A549 (cell line): ENCODE data around the gene LAMTOR2.

Experiments used
- HOXB13 ChIP-seq: fragments of 250-450 bp; sonication (Bioruptor Pico); IDR thresholded peaks from 2 replicates; pipeline ENCODE4 v1.5.0; 2020; ENCODE audit warnings: low read depth, mild to moderate bottlenecking, moderate library complexity
- POLR2A ChIP-seq: IDR thresholded peaks from 2 replicates; pipeline ENCODE4 v1.6.1; 2012; ENCODE audit warnings: mild to moderate bottlenecking, low read length
- RNF2 ChIP-seq: fragments of 200-600 bp; sonication (generic); IDR thresholded peaks from 2 replicates; pipeline ENCODE4 v1.6.1; 2016; ENCODE audit warnings: low read depth, mild to moderate bottlenecking, antibody characterized with exemption, moderate library complexity, borderline replicate concordance
- TF ChIP-seq, protein P1 (sequence below): fragments of >200 bp; sonication (Bioruptor Twin); formaldehyde crosslinking; IDR thresholded peaks from 3 replicates; pipeline ENCODE4 v1.5.1; 2016

DNA sequence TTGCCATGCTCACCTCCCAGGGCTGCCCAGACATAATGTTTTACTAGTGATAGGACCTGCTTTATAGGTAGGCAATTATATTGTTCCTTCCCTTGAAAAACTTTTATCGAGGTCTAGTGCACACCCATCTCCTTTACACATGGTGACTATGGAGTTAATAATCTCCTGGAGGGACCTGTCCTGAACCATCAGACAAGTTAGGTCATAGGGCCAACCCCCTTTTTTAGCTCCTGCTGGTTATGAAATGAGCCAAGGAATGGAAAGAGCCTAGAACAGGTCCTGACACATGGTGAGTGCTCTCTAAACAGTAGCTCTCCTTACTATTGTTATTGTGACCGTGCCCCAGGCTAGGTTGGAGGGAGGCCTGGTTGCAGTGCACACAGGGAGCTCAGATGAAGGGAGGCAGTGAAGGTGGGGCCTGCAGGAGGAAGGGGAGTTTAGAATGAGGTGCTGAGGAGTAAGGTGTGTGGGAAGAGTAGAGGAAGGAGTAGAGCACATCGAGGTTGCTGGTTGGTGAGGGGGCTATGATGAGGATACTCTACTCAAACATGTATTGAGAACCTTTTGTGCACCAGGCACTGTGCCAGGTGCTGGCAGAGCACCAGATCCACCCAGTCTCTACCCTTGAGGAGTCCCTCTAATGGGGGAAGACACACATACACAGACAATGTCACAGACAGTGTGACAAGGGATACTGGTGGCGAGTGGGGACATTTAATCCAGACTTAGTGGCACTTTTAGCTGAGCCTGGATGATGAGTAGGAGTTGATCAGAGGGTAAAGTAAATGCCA lies 45.8 kb downstream of the LAMTOR2 start:
- TF ChIP-seq HOXB13 (CRISPR knock-in tag) = no peak
- TF ChIP-seq, protein P1, sequence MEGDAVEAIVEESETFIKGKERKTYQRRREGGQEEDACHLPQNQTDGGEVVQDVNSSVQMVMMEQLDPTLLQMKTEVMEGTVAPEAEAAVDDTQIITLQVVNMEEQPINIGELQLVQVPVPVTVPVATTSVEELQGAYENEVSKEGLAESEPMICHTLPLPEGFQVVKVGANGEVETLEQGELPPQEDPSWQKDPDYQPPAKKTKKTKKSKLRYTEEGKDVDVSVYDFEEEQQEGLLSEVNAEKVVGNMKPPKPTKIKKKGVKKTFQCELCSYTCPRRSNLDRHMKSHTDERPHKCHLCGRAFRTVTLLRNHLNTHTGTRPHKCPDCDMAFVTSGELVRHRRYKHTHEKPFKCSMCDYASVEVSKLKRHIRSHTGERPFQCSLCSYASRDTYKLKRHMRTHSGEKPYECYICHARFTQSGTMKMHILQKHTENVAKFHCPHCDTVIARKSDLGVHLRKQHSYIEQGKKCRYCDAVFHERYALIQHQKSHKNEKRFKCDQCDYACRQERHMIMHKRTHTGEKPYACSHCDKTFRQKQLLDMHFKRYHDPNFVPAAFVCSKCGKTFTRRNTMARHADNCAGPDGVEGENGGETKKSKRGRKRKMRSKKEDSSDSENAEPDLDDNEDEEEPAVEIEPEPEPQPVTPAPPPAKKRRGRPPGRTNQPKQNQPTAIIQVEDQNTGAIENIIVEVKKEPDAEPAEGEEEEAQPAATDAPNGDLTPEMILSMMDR = no peak
- TF ChIP-seq RNF2 = no peak
- no peak for TF ChIP-seq POLR2A
